Measurements from ENCODE around the gene TIAM2. TPM values are rescaled to one million over a fixed set of nuclear protein-coding genes. Genes with fewer than 3 reads are reported as not detected.

Gene TIAM2
- total RNA-seq, 2 donors from 2014 or later = 5.1 to 6.7 TPM

DNA sequence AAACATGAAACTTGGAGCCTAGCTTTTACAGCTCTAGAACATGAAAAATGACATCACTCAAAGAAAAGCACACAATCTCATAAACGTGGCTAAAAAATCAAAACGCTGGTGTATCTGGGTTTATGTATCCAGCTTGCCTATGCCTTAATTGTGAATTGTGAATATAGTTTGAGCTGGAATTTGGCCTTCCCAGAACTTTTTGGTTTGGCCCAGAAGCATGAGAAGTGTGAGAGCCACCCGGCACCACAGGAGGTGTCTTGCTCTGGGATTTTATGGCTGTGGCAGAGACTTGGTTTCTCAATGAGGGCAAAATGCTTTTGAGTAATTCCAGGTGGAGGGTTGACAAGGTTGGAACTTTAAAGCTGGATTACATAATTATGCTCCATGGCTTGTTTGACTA lies 69.2 kb downstream of the TIAM2 start:
- Histone ChIP-seq H3K9ac (ENCODE audit: low read depth in 2 of 2, low read length in 2 of 2) (no peak overlapping the region), H3K4me1 (no peaks in the 10 kb centered on the region), H3K27ac (no peak overlapping the region), H3K9me3 (no peaks in the 10 kb centered on the region), H3K27me3 (no peaks in the 10 kb centered on the region), H3K36me3 (no peaks in the 10 kb centered on the region), H3K4me3 (no peak overlapping the region)
- TF ChIP-seq, protein P1, sequence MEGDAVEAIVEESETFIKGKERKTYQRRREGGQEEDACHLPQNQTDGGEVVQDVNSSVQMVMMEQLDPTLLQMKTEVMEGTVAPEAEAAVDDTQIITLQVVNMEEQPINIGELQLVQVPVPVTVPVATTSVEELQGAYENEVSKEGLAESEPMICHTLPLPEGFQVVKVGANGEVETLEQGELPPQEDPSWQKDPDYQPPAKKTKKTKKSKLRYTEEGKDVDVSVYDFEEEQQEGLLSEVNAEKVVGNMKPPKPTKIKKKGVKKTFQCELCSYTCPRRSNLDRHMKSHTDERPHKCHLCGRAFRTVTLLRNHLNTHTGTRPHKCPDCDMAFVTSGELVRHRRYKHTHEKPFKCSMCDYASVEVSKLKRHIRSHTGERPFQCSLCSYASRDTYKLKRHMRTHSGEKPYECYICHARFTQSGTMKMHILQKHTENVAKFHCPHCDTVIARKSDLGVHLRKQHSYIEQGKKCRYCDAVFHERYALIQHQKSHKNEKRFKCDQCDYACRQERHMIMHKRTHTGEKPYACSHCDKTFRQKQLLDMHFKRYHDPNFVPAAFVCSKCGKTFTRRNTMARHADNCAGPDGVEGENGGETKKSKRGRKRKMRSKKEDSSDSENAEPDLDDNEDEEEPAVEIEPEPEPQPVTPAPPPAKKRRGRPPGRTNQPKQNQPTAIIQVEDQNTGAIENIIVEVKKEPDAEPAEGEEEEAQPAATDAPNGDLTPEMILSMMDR (IDR thresholded peaks at IDR 0.05) = no peak
- DNase-seq = no peak
- intact Hi-C loops (cut with DNase I) = no loop called here

DNA sequence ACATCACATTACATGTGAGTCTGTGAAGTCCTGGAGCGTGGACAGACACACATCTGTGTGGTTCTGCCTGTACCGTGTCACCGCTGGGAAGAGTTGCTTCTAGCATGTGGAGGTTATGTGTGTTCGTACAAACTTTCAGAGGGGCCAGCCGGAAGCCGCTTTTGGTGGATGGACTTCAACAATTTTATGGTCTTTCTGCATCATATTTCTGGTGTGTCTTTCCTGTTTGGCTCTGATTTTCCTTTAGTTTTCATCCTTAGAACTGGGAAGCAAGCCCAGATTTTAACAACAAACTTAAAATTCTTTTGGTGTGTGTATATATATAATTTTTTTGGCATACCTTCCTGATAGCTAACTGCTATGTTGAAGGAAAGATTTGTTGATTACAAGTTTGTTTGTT lies 71.2 kb downstream of the TIAM2 start:
- no peak overlapping the region for H3K9ac ChIP-seq (ENCODE audit: low read depth in 2 of 2, low read length in 2 of 2)
- H3K27ac ChIP-seq = no peak overlapping the region
- H3K27me3 ChIP-seq = no peaks in the 10 kb centered on the region
- TF ChIP-seq, protein P1 (IDR thresholded peaks at IDR 0.05) = no peak
- no peak overlapping the region for H3K4me3 ChIP-seq
- no peaks in the 10 kb centered on the region for H3K4me1 ChIP-seq
- intact Hi-C loops (cut with DNase I) = no loop called here
- no peaks in the 10 kb centered on the region for H3K36me3 ChIP-seq
- DNase-seq = no peak
- H3K9me3 ChIP-seq = no peaks in the 10 kb centered on the region

GRCh38 chr6:155066921-155067680 lies 72.0 kb downstream of the TIAM2 start:
- no peak for DNase-seq
- no peak overlapping the region for H3K9ac ChIP-seq (ENCODE audit: low read depth in 2 of 2, low read length in 2 of 2)
- H3K4me1 ChIP-seq = no peaks in the 10 kb centered on the region
- no peaks in the 10 kb centered on the region for H3K9me3 ChIP-seq
- TF ChIP-seq, protein P1 (IDR thresholded peaks at IDR 0.05) = no peak
- no peak overlapping the region for H3K4me3 ChIP-seq
- intact Hi-C loops (cut with DNase I) = no loop called here
- no peak overlapping the region for H3K27ac ChIP-seq
- no peaks in the 10 kb centered on the region for H3K27me3 ChIP-seq
- H3K36me3 ChIP-seq = no peaks in the 10 kb centered on the region

DNA sequence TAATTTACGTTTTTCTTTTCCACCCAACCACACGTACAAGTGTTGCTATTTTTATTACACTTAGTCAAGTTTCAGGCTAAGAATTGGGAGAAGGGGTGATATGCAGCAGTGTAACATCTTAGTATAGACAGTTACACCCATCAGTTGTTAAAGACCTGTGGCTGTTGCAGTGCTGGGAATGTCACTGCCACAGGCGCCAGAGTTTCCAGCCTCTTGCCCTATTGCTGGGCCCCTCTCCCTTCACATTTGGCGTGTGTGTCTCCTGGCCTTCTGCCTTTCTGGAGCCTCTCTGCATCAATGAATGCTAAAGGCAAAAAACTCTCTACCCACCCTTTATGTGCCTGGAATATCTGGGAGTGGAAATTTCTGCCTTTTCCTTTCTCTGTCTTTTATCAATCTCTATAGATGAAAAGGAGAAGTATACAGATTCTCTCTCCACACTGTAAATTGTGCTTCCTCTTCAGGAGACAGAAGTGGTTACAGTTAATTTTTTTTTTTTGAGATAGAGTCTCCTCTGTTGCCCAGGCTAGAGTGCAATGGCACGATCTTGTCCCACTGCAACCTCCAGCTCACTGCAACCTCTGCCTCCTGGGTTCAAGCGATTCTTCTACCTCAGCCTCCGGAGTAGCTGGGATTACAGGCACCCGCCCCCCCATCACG lies 73.0 kb downstream of the TIAM2 start:
- H3K36me3 ChIP-seq = no peaks in the 10 kb centered on the region
- no peaks in the 10 kb centered on the region for H3K9me3 ChIP-seq
- intact Hi-C loops (cut with DNase I) = no loop called here
- TF ChIP-seq, protein P1 (IDR thresholded peaks at IDR 0.05) = no peak
- H3K9ac ChIP-seq (ENCODE audit: low read depth in 2 of 2, low read length in 2 of 2) = no peak overlapping the region
- H3K27me3 ChIP-seq = no peaks in the 10 kb centered on the region
- H3K4me3 ChIP-seq = no peak overlapping the region
- no peak for DNase-seq
- H3K4me1 ChIP-seq = no peaks in the 10 kb centered on the region
- no peak overlapping the region for H3K27ac ChIP-seq

GRCh38 chr6:155069543-155069942 lies 74.4 kb downstream of the TIAM2 start:
- intact Hi-C loops (cut with DNase I) = no loop called here
- Histone ChIP-seq H3K9me3 (no peaks in the 10 kb centered on the region), H3K36me3 (no peaks in the 10 kb centered on the region), H3K4me3 (no peak overlapping the region), H3K9ac (ENCODE audit: low read depth in 2 of 2, low read length in 2 of 2) (no peak overlapping the region), H3K27me3 (no peaks in the 10 kb centered on the region), H3K27ac (no peak overlapping the region), H3K4me1 (no peaks in the 10 kb centered on the region)
- DNase-seq = no peak
- TF ChIP-seq, protein P1 (IDR thresholded peaks at IDR 0.05) = no peak
